Testis (tissue), 3 donors: ENCODE data around the gene HDAC9. TPM values are rescaled to one million over a fixed set of nuclear protein-coding genes. Genes with fewer than 3 reads are reported as not detected.

Experiments used
- DNase-seq: peaks from one replicate; pipeline ENCODE4 v3.0.0-alpha.2; 2019
- H3K27ac ChIP-seq, 2 donors: fragments of 200-600 bp; sonication (generic); one replicate each; pipeline ENCODE4 v1.5.1; 2019
- H3K27me3 ChIP-seq: fragments of 200-600 bp; sonication (generic); one replicate; pipeline ENCODE4 v1.5.1; 2019
- H3K36me3 ChIP-seq: fragments of 200-600 bp; sonication (generic); one replicate; pipeline ENCODE4 v1.5.1; 2017; ENCODE audit warnings: low read depth; ENCODE audit errors: missing control alignments
- H3K4me1 ChIP-seq: fragments of 200-600 bp; sonication (generic); one replicate; pipeline ENCODE4 v1.5.1; 2019
- H3K4me3 ChIP-seq, 2 donors: fragments of 200-600 bp; sonication (generic); one replicate each; pipeline ENCODE4 v1.5.1; 2017 to 2019
- H3K9me3 ChIP-seq: fragments of 200-600 bp; sonication (generic); one replicate; pipeline ENCODE4 v1.5.1; 2017
- CTCF ChIP-seq, 3 experiments: fragments of 450-650 bp in 2 of 3; fragments of 200-600 bp in 1 of 3; sonication (generic) in 1 of 3; IDR thresholded peaks; one replicate each; pipeline ENCODE4 v1.5.1; 2016 to 2019; ENCODE audit warnings: antibody characterized with exemption in 3 of 3, mild to moderate bottlenecking in 2 of 3, moderate library complexity in 1 of 3
- POLR2A ChIP-seq: fragments of 450-650 bp; IDR thresholded peaks from one replicate; pipeline ENCODE4 v1.6.1; 2017; ENCODE audit warnings: antibody characterized with exemption, mild to moderate bottlenecking, moderate library complexity
- WGBS, 2 donors: methylation state at CpG; one replicate each; pipeline ENCODE4 v1.1.5; 2018; 5-methylcytosine and 5-hydroxymethylcytosine counted together
- intact Hi-C: fragments of 100-400 bp; cut with DNase I; formaldehyde crosslinking; loops from one replicate; pipeline ENCODE4 v1.15.1; 2023; ENCODE audit warnings: low total_unique reads
- polyA plus RNA-seq: library from polyadenylated mRNA; stranded (reverse); fragments of 350-450 nt; fragmentation: Illumina TruSeq; extraction: RNeasy Lipid Tissue Mini Kit (QIAGEN cat#74804); gene quantifications from one replicate; pipeline ENCODE4 v1.2.3, GENCODE V29; 2014; ENCODE audit warnings: low read depth, low replicate concordance; ENCODE audit not compliant: insufficient read depth
- total RNA-seq, 2 donors: library from RNA; depleted of rRNA; stranded (reverse); fragments of >200 nt; gene quantifications; one replicate each; pipeline ENCODE4 v1.2.3, GENCODE V29; 2016

The HDAC9 gene
- total and polyA plus RNA-seq, 3 donors from 2014 or later, result 30.6 to 35.5 (median 35.4) TPM

GRCh38 chr7:18679261-18679660 lies 183.7 kb downstream of the HDAC9 start:
- H3K4me3 ChIP-seq, result no peak overlapping the region
- 80 to 90% methylated on average over 1 of the region's 1 CpG for WGBS, 2 donors
- intact Hi-C loops, result no loop called here
- no peaks in the 10 kb centered on the region for H3K36me3 ChIP-seq
- no peaks in the 10 kb centered on the region for H3K9me3 ChIP-seq
- TF ChIP-seq POLR2A, result no peak
- TF ChIP-seq CTCF (IDR thresholded peaks at IDR 0.05), result no peak
- H3K4me1 ChIP-seq, result no peaks in the 10 kb centered on the region
- no peak overlapping the region for H3K27ac ChIP-seq
- no peak for DNase-seq
- H3K27me3 ChIP-seq, result no peaks in the 10 kb centered on the region

GRCh38 chr7:18680576-18680975 lies 185.0 kb downstream of the HDAC9 start:
- H3K36me3 ChIP-seq, result no peaks in the 10 kb centered on the region
- 80 to 87% methylated on average over 2 of the region's 2 CpGs for WGBS, 2 donors
- no peak for DNase-seq
- no peaks in the 10 kb centered on the region for H3K4me1 ChIP-seq
- intact Hi-C loops, result no loop called here
- no peak overlapping the region for H3K27ac ChIP-seq
- H3K4me3 ChIP-seq, result no peak overlapping the region
- TF ChIP-seq POLR2A (no peak), CTCF (IDR thresholded peaks at IDR 0.05) (no peak)
- no peaks in the 10 kb centered on the region for H3K9me3 ChIP-seq
- no peaks in the 10 kb centered on the region for H3K27me3 ChIP-seq

GRCh38 chr7:18684916-18685315 lies 189.4 kb downstream of the HDAC9 start:
- no peaks in the 10 kb centered on the region for H3K4me1 ChIP-seq
- no peaks in the 10 kb centered on the region for H3K27me3 ChIP-seq
- H3K27ac ChIP-seq, result no peak overlapping the region
- H3K9me3 ChIP-seq, result no peaks in the 10 kb centered on the region
- no peak overlapping the region for H3K4me3 ChIP-seq
- 55 to 56% methylated on average over 1 of the region's 1 CpG for WGBS, 2 donors
- intact Hi-C loops, result no loop called here
- no peaks in the 10 kb centered on the region for H3K36me3 ChIP-seq
- TF ChIP-seq POLR2A (no peak), CTCF (IDR thresholded peaks at IDR 0.05) (no peak)
- no peak for DNase-seq

GRCh38 chr7:18685971-18686370 lies 190.4 kb downstream of the HDAC9 start:
- no peak for DNase-seq
- TF ChIP-seq CTCF (IDR thresholded peaks at IDR 0.05), result no peak
- no peak for TF ChIP-seq POLR2A
- intact Hi-C loops, result no loop called here
- Histone ChIP-seq H3K9me3 (no peaks in the 10 kb centered on the region), H3K4me1 (no peaks in the 10 kb centered on the region), H3K27ac (no peak overlapping the region), H3K4me3 (no peak overlapping the region), H3K27me3 (no peaks in the 10 kb centered on the region), H3K36me3 (no peaks in the 10 kb centered on the region)

GRCh38 chr7:18689551-18689950 lies 194.0 kb downstream of the HDAC9 start:
- Histone ChIP-seq H3K4me3 (no peak overlapping the region), H3K4me1 (no peaks in the 10 kb centered on the region), H3K27ac (no peak overlapping the region), H3K36me3 (no peaks in the 10 kb centered on the region), H3K27me3 (no peaks in the 10 kb centered on the region), H3K9me3 (no peaks in the 10 kb centered on the region)
- TF ChIP-seq CTCF (IDR thresholded peaks at IDR 0.05), result no peak
- TF ChIP-seq POLR2A, result no peak
- intact Hi-C loops, result no loop called here
- 88 to 89% methylated on average over 2 of the region's 2 CpGs for WGBS, 2 donors
- DNase-seq, result no peak
